Kidney tubule cell (primary cell): ENCODE measurements around the gene CACNA1C.

Experiments used
- DNase-seq: peaks from one replicate; pipeline ENCODE4 v3.0.0-alpha.2; 2018; ENCODE audit warnings: low spot score

CACNA1C gene

DNA sequence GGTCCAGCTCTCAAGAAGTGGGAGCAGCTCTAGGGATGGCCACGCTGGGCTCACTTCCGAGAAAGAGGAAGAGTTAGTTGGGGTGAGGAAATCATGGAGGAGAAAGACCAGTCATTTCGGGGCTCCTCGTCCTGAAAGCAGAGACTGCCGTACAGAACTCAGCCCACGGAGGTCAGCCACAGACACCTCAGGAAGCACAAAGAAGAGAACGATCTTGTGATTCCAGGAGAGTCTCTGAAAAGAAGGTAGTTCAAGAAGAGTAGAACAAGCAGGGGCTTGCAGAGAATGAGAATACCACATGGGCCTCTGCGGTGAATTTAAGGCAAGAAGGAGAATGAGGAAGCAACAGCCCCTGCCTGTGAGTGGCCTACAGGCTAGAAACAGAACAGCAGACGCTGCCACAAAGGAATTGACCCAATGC lies 311.9 kb downstream of the CACNA1C start:
- DNase-seq = no peak

DNA sequence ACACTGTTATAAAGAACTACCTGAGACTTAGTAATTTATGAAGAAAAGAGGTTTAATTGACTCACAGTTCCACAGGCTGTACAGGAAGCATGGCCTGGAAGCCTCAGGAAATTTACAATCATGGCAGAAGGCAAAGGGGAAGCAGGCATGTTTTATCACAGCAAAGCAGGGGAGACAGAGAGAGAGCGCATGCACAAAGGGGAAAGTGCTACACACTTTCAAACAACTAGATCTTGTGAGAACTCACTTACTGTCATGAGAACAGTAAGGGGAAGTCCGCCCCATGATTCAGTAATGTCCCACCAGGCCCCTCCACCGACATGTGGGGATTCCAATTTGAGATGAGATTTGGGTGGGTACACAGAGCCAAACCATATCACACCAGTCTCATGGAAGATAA lies 313.9 kb downstream of the CACNA1C start:
- no peak for DNase-seq

DNA sequence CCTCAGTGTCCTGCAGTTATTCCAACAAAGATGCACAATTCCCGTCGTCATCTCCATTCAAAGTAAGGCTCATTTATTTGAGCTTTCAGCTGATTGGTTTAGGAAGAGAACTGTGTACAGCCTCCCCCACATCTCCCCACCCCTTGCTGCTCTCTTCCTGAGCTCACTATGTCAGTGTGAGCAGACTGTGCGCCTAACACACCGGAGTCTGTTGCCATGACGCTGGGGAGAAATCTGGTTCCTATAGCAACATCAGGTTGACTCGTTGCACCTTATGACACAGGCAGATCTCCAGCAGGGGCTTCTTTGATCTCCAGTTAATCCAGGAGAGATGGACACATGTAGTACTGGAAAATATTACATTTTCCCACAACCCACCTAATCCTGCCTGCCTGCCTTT lies 319.4 kb downstream of the CACNA1C start:
- DNase-seq = no peak

DNA sequence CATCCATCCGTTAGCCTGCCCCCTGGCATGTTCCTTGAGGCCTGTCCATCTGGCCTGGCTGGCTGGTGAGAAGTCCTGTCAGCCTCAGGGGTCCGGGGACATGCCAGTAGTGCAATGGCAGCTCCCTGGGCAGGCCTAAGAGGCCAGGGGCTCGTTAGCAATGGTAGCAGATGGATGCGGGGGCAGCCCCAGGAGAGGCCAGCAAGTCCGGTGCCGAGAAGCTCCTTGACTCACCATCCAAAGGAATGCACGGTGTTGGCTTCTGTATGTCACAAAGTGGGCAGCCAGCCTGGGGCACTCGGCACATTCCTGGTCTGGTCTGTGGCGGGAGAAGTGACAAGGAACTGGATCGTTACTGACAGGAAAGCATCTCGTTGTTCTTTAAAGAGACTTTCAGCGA lies 319.9 kb downstream of the CACNA1C start:
- no peak for DNase-seq

GRCh38 chr12:2373307-2373706 lies 320.5 kb downstream of the CACNA1C start:
- no peak for DNase-seq

DNA sequence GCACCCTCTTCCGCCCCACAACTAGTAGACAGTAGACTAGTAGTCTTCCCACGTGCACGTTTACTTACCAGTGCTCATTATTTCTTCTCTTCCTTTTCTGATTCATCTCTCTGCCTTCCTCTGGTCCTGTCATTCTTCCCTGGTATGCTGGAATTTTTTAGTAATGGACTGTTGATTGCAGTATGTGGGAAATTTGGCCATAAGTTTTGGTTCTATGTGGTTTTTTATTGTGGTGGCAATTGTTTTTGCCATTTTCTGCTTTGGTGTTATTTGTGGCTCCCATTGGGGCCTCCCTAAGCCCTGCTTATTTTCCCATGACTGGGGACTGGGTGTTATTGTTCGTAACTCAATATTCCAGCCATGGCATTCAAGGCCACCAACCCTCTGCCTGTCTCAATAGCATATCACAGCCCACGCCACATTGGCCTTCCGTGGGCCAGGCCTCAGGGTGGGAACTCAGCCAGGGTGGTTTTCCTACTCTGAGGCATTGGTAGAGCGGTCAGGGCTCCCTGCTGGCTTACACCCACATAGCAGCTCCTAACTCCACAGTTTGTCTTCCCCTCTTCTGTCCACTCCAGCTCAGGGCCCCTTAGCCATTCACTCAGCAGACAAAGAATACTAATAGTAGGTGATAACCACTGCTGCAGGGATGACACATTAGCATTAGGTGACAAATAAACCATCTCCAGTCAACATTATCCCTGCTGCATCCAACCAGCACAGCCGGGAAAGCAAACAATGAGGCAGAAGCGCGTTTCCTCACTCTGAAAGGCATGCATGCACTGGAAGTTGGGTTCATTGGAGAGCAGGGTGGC lies 321.5 kb downstream of the CACNA1C start:
- peak; percentile 19 for DNase-seq

GRCh38 chr12:2375871-2376270 lies 323.1 kb downstream of the CACNA1C start:
- no peak for DNase-seq

DNA sequence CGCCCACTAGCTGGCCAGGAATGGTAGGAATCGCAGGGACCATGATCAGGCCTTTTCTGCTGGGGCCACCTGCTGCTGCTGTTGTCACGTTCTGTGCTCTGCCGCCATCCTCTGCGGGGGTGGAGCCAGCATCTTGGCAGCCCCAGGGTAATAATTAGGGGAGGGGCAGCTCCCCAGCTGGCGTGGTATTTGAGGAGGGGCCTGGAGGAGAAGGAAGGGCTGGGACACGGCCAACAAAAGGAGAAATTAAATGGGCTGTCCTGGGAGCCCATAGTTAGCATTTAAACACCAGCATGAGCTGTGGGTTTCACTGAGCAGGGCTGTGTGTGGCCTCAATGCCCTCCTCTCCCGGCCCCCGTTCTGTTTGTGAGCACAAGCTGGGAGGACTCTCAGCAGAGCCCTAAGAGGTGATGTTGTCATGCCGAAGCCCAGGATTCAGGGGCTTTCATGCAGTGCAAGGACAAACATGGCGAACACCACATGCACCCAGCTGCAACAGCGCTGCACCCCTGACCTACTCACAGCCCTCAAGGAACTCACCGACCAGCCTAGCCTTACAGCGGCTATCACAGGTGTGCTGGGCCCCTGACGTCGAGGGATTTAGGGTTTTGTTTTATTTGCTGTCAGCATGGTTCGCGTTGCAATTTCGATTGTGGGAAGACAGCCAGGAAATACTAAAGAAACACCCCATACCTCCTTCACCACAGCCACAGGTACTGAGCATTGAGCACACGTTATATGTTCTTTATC lies 324.3 kb downstream of the CACNA1C start:
- no peak for DNase-seq

- no peak for DNase-seq
These were observed 326.1 kb downstream of the CACNA1C start for GRCh38 chr12:2378835-2379330.

- no peak for DNase-seq
These were observed 328.2 kb downstream of the CACNA1C start for GRCh38 chr12:2380946-2381345.

GRCh38 chr12:2382370-2383155 lies 329.8 kb downstream of the CACNA1C start:
- peak; percentile 50 for DNase-seq

DNA sequence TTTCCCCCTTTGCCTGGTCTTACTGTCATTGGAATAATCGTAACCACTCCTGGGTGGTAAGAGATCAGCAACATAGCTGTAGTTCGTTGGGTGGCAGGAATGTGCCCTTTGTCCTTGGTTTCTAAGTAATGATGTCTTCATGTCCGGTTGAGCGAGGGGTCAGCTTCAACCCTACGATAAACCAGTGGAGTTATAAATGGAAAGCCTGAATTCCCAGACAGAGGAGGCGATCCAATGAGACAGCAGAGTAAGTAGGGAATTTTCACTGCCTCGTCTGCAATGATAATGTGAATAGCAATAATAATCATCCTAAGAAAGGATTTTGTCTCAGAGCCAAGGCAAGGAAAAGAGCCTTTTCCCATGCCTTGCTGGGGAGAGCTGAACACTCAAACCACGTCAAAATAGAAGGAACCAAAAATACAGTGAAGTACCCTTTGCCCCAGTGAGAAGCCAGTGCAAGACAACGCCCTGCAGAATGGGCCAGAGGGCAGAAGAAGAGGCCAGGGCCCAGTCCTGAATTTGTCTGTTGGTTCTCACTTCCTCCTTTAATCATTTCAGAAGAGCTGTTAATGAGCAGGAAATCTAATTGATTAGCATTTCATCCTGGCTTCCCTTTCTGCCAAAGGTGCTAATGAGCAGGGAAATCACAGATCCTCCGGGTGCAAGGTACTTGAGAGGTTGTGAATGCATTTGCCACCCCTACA lies 330.7 kb downstream of the CACNA1C start:
- peak; percentile 82 for DNase-seq

DNA sequence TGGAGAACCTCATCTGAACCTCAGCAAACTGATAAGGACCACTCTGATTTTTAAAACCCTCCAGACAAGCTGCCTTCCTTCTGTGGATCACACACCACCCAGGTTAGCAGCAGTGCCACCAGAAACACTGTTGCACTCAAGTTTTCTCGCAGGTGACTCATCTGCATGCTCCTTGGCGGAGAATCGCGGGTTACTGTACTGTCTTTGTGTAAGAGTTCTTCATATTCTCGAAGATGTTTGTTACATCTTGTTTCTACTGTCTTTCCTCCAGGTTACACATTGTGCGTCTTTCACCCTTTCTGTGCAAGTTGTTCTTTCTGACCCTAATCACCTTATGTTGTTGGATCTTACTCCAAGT lies 331.2 kb downstream of the CACNA1C start:
- DNase-seq = peak; percentile 37

DNA sequence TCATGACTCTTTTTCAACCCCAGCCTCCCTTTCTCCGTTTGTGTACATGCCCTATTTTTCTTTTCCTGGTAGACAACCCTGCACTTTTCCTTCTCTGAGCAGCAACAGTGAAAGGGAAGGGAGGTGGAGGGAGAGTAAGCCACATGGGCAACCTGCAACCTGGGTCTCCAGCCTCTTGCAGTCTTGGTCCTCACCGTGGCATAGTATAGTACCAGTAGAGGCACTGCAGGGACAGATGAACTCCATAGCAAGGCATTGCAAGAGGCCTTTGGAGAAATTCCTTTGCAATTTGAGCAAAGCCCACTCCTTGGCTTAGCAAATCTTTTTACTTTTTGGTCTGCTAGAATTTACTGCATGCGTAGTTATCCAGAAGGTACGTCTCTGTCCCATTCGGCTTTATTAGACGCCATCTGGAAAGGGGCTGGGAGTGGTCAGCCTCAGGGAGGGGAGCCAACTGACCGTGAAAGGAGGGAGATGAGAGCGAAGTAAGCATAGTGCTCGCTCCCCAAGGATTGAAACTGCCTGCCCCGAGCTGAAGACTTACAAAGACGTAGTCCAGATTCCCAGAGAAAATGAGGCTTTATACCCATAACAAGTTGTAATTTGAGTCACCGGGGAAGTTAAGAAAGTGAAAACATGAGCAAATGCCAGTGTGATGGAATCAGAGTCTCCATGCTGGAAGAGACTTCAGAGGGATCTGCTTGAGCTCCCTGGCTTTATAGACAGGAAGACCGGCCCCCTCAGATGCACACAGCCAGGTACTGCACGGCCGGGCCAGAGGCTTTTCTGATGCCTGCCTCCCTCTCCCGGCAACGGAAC lies 332.0 kb downstream of the CACNA1C start:
- peak; percentile 47 for DNase-seq

GRCh38 chr12:2385529-2385928 lies 332.7 kb downstream of the CACNA1C start:
- DNase-seq = no peak

GRCh38 chr12:2386566-2386965 lies 333.8 kb downstream of the CACNA1C start:
- DNase-seq = no peak

GRCh38 chr12:2387103-2387834 lies 334.5 kb downstream of the CACNA1C start:
- DNase-seq = peak; percentile 47

GRCh38 chr12:2389079-2389790 lies 336.4 kb downstream of the CACNA1C start:
- no peak for DNase-seq

- DNase-seq = no peak
These were observed 337.3 kb downstream of the CACNA1C start for GRCh38 chr12:2390133-2390532.
